Epidermal melanocyte (primary cell): Measurements from ENCODE around the gene C2.
"Not testable (repeated sequence)": the region's sequence is repeated elsewhere in the genome, so short reads cannot be mapped to it uniquely, and the experiment has no call there.

Experiments used
- DNase-seq: peaks from one replicate; pipeline ENCODE4 v3.0.0; 2011; ENCODE audit warnings: low spot score; ENCODE audit not compliant: insufficient read length

Gene C2

DNA sequence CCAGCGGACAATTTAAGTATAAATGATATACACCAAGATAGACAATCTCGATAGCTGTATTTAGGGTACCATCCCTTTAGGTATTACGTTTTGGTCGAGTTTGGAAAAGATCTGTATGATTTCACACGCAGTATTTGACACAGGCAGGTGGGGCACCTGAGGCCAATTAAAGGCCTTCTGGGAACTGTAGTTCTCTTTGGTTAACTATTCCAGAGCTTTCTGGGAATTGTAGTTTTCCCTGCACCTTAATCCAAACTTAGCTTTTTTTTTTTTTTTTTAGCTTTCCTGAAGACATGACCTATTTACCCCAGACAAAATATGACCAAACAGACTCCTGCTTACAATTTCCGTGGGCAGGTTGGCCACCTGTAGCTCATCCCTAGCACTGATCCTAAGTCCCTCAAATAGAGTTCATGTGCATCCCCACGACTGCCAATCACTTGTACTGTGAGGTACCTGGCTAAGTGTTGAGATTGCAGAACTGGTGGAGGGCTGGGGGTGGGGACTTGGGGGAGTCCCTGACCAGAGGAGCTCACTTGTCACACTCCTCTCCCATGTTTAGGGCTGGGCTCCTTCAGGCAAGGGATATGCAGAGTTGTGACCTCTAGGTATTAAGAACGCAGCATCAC, 29.0 kb upstream of the C2 start:
- peak; percentile 34 for DNase-seq

GRCh38 chr6:31899215-31899614, 28.3 kb upstream of the C2 start:
- no peak for DNase-seq

- DNase-seq = no peak
Observed at GRCh38 chr6:31899882-31900722, 27.4 kb upstream of the C2 start.

DNA sequence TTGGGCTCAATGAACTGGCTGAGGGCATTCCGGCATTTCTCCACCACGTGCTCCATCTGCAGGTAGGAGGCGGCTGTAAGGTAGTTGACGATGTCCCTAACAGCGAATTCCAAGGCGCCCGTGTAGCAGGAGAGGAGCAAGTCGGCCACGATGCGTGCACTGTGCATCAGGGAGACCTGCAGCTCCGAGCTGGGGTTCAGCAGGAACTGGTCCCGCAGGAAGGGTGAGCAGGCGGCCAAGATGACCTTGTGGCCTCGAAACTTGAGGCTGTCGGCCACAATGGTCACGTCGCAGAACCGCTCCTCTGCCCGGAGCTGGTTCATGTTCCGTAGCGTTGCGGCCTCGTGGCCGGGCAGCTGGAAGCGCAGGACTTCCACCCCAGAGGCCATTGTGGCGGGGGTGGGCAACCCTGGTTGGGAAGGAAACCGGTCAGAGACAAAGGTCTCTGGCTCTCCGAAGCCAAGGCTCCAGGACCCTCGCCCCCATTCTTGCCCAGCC, 26.6 kb upstream of the C2 start:
- DNase-seq = no peak

GRCh38 chr6:31901415-31901952, 26.0 kb upstream of the C2 start:
- DNase-seq = no peak

- DNase-seq = peak; percentile 85
Observed at GRCh38 chr6:31901953-31902643, 25.4 kb upstream of the C2 start, which contains the start of gene ZBTB12. Gene ZBTB12, minus strand, starts transcription at chr6:31902086. Its CDS starts 781 bp downstream, at chr6:31901305.

DNA sequence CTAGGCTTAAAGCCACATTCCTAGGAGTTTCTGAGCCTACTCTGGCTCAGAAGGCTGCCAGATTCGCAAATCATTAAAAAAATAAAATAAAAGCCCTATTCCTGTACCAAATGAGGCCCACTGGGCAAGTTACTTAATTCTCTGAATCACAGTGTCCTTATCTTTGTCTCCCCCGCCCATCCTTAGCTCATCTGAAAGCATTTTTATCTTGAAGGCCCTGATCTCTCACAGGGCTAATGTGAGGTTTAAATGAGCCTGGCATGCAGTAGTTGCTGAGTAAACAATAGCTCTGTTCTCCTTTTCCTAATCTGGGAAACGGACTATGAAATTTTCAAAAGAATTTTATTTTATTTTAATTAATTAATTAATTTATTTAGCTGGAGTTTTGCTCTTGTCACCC, 23.6 kb upstream of the C2 start:
- DNase-seq = no peak

GRCh38 chr6:31905041-31905440, 22.5 kb upstream of the C2 start:
- DNase-seq = no peak

DNA sequence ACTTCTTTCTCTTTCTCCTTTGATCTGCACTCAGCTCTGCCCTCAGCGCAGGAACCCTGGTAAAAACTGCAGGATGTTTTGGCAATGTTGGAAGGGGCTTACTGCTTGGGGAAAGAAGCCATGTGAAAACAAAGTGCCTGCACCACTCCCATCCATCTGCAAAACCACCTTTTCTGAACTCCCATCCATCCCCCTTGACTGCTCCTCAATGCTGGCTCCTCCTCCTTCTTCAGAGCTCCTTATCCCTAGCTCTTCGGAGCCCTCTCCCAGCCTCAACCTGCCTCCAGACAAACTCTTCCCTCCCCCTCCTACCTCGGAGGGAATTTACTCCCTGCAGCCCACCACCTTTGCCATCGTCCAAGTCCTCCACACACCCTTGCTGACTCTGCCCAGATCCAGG, 21.4 kb upstream of the C2 start:
- DNase-seq = no peak

DNA sequence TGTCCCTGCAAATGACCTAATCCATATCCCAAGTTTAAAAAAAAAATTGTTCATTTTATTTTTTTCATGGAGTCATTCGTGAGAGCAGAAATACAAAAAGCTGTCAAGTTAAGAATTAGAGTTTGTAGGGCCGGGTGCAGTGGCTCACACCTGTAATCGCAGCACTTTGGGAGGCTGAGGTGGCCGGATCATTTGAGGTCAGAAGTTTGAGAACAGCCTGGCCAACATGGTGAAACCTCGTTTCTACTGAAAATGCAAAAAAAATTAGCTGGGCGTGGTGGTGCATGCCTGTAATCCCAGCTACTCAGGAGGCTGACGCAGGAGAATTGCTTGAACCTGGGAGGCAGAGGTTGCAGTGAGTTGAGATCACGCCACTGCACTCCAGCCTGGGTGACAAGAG, 20.8 kb upstream of the C2 start:
- DNase-seq = not testable (repeated sequence)

GRCh38 chr6:31907158-31907813, 20.2 kb upstream of the C2 start:
- DNase-seq = no peak

- DNase-seq = not testable (repeated sequence)
Observed at GRCh38 chr6:31908255-31908654, 19.3 kb upstream of the C2 start.

GRCh38 chr6:31908791-31909190, 18.7 kb upstream of the C2 start:
- DNase-seq = no peak

DNA sequence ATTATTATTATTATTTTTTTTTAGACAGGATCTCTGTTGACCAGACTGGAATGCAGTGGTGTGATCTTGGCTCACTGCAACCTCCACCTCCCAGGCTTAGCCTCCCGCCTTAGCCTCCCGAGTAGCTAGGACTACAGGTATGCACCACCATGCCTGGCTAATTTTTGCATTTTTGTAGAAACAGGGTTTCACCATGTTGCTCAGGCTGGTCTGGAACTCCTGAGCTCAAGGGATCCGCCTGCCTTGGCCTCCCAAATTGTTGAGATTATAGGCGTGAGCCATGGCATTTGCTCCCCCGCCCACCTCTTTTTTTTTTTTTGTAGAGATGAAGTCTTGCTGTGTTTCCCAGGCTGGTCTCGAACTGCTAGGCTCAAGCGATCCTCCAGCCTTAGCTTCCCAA, 18.2 kb upstream of the C2 start:
- not testable (repeated sequence) for DNase-seq

DNA sequence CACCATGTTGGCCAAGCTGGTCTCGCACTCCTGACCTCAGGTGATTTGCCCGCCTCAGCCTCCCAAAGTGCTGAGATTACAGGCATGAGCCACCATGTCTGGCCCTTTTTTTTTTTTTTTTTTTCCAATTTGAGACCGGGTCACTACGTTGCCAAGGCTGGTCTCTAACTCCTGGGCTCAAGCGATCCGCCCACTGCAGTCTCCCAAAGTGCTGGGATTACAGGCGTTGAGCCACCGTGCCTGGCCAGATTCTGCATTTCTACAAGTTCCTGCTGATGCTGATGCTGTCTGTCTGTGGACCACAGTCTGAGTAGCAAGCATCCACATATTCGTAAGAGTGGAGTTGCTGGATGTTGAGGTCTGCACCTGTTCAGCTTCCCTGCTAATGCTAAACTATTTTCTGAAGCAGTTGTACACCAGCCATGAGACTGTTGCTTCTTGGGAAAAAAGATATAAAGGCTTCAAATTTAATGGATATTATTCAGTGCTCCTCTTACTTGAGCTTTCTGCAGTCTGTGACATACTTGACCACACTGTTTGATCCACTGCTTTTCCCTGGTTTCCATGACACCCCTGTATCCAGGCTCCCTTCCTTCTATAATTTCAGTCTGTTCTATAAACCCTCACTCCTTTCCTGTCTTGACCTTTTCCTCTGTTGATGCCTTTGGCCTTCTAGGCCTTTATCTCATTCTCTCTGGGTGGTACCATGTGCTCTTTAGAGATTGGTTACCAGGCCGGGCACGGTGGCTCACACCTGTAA, 15.5 kb upstream of the C2 start:
- DNase-seq = no peak

GRCh38 chr6:31915351-31915750, 12.2 kb upstream of the C2 start:
- no peak for DNase-seq

- no peak for DNase-seq
Observed at GRCh38 chr6:31915756-31916155, 11.8 kb upstream of the C2 start.

GRCh38 chr6:31918069-31918720, 9.3 kb upstream of the C2 start:
- DNase-seq = no peak

- DNase-seq = no peak
Observed at GRCh38 chr6:31919624-31920303, 7.8 kb upstream of the C2 start.
